COR-L47 (cell line): ENCODE results near the gene RAET1G.
A peak's percentile ranks its signal among the peaks of the same experiment; 100 is the strongest.
"Not testable (repeated sequence)": the region's sequence is repeated elsewhere in the genome, so short reads cannot be mapped to it uniquely, and the experiment has no call there.

ENCODE experiments used
- DNase-seq: peaks from one replicate; lab custom pipeline; 2025; lab: John Stamatoyannopoulos, UW

RAET1G gene, protein sequence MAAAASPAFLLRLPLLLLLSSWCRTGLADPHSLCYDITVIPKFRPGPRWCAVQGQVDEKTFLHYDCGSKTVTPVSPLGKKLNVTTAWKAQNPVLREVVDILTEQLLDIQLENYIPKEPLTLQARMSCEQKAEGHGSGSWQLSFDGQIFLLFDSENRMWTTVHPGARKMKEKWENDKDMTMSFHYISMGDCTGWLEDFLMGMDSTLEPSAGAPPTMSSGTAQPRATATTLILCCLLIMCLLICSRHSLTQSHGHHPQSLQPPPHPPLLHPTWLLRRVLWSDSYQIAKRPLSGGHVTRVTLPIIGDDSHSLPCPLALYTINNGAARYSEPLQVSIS

DNA sequence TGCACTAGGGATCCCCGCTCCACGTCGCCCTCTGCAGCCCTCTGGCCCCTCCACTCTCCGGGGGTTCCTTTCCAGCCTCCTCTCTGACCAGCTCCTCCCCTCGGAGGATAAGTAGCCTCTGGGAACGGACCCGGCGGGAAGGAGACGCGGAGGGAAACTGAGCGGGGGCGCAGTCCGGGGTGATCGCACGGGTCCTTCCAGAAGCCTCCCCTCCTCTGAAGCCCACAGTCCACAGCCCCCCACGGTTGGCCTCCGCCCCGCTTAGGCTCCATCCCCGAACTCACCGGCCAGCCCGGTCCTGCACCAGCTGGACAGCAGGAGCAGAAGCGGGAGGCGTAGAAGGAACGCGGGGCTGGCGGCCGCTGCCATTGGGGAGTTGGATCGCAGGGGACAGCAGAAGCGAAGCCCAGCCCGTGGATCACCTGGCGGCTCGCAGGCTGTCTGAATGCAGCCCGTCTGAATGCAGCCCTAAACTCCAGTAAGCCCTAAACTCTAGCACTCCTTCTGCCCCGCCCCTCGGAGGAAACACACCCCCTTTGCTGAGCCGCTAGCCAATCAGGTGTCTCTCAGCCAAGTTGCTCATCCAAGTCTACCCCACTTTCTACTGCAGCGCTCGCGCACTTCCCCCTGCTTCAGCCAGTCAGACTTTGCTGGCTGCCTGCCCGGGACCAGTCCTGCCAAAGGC is at the start of gene RAET1G:
Gene RAET1G, minus strand, starts transcription at position 480 of the 685 bp plus-strand sequence. Its CDS starts 111 bp downstream, at position 369.
- peak; percentile 19 for DNase-seq

DNA sequence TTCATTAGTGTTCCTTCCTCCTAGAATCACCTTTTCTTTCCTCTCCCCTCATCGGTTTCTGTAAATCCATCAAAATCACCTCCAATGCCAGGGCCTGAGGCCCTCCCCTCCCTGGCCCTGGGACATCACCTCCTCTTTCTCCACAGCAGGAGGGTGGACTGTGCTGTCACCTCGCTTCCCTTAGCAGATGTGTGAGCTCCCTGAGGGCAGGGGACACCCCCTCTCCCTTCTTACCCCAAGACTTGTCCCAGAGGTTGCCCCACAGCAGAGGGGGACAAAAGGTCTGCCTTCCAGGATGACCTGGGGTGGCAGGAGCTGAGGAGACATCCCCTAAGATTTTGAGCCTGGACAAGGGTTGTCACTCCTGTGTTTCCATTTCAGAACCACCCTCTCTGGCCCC is 46.7 kb upstream of the RAET1G start:
- DNase-seq = no peak

DNA sequence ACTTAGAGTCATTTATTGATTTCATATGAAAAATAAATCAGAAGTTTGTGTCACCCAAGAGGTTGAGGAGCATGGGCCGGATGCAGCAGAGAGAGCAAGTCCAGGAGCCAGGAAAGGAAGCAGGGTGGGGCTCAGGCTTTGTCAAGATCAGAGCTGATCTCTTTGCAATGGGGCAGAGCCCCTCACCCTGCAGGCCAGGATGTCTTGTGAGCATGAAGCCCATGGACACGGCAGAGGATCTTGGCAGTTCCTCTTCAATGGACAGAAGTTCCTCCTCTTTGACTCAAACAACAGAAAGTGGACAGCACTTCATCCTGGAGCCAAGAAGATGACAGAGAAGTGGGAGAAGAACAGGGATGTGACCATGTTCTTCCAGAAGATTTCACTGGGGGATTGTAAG is 46.0 kb upstream of the RAET1G start:
- DNase-seq = not testable (repeated sequence)

DNA sequence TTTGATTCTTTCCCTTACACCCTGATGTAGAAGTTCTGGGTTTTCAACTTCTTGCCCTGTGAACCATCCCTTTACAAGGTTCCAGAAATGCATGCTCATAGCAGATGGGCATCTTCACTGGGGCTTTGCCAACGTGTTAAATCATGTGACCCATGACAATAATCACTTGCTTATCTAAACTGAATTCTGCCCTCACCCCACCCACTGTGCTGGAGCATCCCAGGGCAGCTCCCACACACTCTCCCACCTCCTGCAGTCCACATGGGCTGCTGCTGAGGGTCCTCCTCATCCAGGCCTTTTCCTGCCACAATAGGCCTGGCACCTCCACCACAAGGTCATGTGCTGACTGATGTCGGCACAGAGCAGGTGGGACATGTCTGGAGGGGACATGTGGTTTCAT is 45.1 kb upstream of the RAET1G start:
- not testable (repeated sequence) for DNase-seq

DNA sequence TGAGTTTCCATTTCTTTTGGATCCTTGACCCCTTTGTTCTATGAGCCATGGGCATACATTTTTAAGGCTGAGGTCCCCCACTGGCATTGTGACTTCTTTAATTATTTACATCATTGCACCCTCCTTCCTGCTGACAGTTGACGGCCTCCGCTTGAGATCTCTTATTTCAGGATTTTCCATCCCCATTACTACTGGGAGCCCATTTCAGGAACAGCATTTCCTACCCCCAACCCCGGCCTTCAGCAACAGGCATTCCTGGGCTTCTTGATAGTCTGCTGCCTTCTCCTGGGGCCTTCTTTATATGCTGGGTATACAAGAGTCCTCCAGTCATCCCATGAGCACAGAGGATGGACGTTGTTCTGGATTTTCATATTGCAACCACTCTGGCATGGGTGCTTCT is 44.7 kb upstream of the RAET1G start:
- no peak for DNase-seq

DNA sequence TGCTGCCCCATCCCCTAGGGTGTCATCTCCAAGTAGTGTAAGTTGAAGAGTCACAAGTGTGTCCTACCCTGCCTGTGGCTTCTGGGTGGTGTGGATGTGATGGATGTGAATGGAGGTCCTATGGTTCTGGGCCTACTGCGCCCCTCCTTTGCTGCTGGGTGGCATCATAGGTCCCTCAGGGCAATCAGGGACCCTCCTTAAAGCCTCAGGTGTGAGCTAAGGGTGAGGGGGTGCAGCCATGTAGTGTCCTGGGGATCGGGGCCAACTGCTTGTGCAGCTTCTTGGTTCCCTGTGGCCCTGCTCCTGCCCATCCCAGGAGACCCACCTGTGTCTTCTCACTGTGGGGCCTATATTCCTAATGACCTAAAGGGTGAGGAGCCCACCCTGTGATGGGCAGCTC is 43.4 kb upstream of the RAET1G start:
- DNase-seq = not testable (repeated sequence)

DNA sequence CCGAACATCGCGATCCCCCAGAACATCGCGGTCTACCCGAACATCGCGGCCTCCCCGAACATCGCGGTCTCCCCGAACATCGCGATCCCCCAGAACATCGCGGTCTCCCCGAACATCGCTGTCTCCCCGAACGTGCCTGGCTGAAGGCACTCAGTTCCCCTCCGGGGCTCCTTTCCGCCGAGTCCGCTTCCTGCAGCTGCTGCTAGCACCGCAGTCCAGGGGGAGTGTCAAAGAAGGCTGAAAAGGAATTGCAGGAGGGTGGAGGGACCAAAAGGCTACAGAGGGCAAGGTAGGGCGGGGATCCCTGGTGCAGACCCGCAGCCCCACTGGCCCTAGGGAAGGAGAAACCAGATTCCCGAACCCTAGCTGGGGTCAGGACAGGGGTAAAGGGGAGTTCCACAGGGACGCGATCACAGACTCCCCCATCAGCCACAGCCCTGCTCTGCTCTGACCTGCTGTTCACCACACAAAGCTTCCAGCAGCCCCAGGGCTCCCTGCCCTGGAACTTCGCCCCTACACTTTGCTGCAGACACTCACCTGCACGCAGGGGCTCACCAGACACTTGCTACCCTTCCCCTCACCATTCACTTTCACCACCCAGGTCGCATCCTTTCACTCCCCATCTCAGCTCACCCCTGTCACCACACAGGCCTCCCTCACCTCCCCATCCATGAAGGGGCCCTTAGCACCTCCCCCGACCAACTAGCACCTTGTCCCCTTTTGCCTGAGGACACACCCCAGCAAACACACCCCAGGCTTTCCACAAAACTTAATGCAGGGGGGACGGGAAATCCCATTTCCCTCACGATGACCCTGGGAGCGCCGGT is 42.5 kb upstream of the RAET1G start:
- DNase-seq = no peak

DNA sequence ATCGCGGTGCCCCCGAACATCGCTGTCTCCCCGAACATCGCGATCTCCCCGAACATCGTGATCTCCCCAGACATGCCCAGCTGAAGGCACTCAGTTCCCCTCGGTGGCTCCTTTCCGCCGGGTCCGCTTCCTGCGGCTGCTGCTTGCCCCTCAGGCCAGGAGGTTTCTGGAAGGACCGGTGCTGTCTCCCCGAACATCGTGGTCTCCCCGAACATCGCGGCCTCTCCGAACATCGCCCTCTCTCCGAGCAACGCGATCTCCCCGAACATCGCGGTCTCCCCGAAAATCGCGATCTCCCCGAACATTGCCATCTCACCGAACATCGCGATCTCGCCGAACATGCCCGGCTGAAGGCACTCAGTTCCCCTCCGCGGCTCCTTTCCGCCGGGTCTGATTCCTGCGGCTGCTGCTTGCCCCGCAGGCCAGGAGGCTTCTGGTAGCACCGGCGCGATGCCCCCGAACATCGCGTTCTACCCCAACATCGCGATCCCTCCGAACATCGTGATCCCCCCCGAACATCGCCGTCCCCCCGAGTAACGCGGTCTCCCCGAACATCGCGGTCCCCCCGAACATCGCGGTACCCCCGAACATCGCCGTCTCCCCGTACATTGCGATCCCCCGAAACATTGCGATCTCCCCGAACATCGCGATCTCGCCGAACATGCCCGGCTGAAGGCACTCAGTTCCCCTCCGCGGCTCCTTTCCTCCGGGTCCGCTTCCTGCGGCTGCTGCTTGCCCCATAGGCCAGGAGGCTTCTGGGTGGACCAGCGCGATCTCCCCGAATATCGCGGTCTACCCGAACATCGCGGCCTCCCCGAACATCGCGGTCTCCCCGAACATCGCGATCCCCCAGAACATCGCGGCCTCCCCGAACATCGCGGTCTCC is 41.6 kb upstream of the RAET1G start:
- DNase-seq = no peak

DNA sequence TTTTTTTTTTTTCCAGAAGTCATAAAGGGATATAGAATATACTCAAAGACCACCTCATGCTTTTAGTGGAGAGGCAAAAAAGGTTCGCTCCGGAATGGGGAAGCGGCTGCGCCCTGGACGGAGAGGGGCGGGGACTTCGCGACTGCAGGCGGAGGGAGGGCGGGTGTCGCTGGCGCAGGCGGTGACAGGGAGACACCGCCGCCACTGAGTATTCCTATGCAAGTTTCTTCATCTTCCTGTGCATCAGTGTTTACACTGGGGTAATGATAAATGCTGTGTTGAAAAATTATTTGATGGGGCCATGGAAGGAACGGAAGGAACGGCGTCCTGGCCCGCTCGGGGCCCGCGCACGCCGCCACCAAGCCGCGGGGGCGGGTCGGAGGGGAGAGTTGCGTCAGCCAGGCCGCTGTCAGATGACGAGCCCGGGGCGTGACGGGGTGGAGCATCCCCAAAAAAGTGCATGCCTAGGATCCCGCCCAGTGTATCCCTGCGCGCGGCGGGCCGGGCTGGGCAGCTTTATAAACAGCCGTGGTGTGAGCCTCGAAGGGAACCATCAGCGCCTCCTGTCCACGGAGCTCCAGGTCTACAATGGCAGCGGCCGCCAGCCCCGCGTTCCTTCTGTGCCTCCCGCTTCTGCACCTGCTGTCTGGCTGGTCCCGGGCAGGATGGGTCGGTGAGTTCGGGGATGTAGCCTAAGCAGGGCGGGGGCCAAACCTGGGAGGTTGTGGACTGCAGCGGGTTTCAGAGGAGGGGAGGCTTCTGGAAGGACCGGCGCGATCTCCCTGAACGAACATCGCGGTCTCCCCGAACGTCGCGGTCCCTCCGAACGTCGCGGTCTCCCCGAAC is 40.8 kb upstream of the RAET1G start, which contains the start of gene ULBP1:
Gene ULBP1, plus strand, starts transcription at position 482 of the 846 bp plus-strand sequence. Its CDS starts 107 bp downstream, at position 589.
- no peak for DNase-seq

DNA sequence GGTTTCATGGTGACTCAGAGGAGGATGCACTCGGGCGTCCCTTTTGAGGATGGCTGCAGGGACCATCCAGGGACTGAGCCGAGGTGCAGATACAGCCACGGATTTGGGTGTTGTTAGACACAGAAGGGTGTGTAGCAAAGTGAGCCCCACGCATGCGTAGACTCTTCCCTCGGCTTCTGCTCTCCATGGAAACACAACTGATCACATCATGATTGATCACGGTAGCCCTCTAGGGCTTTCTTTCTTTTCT is 40.2 kb upstream of the RAET1G start:
- DNase-seq = no peak

DNA sequence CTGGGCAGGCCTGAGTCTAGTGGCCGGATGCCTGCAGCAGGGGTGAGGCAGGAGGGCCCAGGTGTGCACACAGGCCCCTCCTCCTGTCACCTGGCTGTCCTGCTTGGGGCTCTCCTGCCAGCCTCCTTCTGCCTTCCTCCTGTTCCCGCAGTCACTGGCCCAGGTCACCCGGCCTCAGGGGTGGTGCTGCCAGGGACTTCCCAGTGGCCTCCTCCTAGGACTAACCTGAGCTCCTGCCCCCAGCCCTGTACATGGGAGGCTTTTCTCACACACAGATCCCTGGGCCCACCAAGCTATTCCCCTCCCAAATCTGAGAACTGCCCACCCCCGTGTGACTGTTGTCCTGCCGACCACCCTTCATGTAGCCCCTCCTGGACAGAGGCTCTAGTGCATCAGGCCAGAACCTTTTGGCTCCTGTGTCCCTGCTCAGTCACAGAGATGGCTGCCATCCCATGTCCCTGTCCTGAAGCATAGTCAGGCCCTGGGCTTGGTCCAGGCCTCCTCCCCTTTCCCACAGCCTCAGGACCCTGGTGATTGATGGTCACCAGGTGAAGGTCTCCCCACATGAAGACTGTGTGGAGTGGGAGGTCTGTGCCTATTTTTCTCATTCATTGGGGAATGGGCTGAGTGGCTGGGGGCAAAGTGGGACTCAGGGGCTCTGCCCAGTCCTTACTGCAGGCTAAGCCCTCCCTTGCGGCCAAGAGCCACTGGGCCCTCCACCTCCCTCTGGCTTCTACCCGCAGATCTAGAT is 39.7 kb upstream of the RAET1G start:
- DNase-seq = no peak

DNA sequence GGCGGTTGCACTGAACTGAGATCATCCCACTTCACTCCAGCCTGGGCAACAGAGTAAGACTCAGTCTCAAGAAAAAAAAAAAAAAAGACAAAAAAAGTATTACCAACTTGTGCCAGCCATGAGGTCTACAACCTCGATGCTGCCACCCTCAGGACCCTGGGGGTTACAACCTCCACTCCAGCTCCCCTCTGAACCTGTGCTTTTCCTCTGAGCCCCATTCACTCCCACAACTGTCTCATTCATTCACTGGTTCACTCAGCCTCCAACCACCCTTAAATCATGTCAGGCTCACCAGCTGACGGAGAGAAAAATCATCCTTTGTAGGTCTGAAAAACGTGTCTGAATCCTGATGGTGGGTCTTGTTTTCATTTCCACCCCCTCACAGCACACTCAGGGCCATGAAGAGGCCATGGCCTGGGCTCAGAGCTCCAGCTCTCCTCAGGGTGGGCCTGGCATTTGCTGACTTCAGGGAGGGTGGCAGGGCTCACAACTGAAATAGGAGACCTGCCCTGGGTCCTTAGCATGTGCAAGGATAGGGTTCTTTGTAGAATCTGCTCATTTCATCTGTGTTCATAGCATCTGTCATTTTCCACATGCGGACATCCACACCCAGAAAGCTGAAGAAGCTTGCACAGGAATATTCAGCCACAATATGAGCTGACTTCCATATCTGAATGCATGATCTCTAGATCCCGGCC is 39.0 kb upstream of the RAET1G start:
- DNase-seq = no peak

DNA sequence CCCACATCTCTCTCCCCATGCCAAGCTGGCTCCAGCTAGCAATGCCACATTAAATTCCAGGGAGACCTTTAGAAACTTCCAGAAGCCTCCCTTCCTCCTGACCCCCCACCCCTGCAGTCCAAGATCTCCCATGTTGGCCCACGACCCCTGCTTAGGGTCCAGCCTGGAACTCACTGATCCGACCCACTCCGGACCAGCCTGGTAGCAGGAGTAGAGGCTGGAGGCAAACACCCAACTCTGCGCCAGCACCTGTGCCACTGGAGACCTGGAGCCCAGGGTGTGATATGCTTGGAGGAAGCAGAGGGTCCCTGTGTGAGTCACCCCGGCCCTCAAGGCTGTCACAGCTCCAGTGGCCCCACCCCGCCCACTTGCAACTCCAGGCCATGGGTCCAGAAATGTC is 37.6 kb upstream of the RAET1G start:
- no peak for DNase-seq

DNA sequence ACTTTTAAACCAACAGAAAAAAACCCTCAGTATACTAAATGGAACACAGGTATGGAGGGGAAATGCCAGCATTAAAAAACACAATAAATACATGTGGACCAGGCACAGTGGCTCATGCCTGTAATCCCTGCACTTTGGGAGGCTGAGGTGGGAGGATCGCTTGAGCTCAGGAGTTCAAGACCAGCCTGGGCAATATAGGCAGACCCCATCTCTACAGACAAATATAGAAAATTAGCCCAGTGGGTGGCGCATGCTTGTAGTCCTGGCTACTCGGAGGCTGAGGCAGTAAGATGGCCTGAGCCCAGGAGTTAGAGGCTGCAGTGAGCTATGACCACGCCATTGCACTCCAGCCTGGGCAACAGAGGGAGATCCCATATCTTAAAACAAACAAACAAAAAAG is 36.9 kb upstream of the RAET1G start:
- DNase-seq = not testable (repeated sequence)

DNA sequence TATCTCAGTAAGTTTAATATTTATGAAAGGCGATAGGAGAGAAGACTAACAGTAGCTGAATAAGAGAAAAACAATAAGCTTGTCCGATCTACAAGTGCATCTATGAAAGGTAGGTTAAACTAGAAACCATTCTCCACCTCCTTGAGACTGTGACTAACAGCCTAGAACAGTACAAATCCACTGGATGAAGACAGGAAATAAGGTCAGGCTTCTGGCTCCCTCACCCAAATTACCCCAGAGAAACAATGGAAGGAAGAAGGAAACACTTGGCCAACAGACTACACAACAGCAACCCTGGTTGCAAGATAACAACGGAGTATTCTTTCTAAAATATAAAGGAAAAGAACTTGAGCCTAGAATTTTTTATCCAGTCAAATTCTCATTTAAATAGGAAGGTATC is 35.2 kb upstream of the RAET1G start:
- DNase-seq = not testable (repeated sequence)

DNA sequence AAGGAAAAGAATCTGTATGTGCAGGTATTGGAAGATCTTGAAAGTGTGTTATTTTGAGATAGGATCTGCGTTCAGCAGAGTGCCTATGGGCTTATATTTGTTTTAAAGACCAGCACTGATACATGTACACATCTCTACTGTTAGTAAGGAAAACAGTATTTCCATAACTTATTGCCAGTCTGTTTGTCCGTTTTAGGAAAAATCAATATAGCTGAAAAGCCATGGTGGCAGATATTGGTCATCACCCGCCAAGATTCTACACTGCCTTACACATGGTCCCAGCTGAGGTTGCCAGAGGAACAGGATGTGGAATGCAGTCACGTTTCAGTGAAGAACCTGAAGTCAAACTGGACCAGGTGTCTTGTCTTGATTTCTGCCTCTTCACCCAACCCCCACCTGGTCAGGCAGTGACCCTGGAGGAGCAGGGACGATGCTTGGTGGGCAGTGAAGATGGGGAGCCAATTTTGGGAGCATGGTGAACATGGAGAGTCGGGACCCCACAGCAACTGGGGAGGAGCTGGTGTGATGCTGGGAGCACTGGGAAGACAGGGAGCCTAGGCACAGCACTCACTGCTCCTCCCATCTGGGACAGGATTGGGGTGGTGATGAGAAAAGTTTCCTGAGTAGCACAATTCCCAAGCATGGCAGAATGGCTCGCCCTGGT is 32.9 kb upstream of the RAET1G start:
- DNase-seq = not testable (repeated sequence)

DNA sequence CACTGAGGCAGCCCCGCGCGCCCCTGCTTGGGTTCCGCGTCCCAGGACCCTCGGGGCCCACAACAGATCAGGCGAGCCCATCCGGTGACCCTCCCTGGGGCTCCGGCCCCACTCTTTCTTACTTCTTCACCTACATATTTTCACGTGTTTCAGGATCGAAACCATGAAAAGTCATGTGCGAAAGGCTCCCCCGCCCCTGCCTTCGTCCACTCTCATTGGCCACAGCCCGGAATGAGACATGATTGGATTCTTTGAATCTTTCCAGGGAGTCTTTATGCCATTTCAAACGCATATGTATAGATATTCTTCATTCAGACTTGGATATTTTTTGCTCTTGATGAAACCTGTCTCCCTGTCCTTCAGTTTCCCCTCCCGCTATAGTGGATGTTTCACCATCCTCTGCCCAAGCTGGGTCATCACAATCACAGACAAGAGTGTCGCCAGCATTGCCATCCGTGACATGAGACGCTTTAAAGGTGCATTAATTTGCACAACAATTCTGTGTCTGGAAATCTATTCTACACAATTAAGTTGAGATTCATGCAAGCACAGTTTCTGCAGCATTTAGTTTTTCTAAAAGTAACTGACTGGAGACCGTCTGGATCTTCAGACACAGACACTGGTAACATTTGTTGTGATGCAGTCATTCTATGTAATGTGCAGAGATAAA is 32.2 kb upstream of the RAET1G start:
- not testable (repeated sequence) for DNase-seq

DNA sequence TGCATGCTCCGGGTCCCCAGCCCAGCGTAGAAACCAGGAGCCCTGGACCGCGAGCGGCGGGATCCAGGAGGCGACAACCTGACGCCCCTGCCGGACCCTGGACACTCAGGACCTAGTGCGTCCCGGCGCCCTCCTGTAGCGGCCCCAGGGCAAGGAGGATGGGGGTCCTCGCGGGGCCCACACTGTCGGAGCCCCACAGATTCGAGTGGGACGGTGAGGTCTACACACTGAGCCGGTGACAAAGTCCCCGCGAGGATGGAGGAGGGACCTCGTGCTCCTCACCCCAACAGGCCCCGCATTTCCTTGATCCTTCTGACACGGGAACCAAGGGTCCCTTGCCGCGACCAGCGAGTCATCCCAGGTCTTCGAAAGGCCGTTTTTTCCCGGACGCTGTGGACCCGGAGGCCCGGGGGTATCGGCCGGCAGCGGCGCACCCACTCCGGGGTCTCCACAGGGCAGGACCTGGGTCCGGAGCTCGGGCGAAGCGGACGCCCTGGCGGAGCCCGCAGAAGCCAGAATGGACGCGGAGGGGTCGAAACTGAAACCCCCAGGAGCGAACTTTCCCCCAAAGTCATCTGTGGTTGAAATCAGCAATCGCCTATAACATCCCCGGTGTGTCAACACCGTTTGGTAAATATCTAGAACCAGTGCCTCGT is 31.5 kb upstream of the RAET1G start:
- not testable (repeated sequence) for DNase-seq
